Stimulated activated CD4-positive, alpha-beta T cell treated with anti-CD3 and anti-CD28 coated beads, Interleukin-4, amount 100 ng/mL, for 1 hour (primary cell): Measurements from ENCODE around the gene SORT1.
"Not testable (repeated sequence)": the region's sequence is repeated elsewhere in the genome, so short reads cannot be mapped to it uniquely, and the experiment has no call there.

Experiments used
- DNase-seq: peaks from one replicate; pipeline ENCODE4 v3.0.0-alpha.2; 2020

SORT1 gene

DNA sequence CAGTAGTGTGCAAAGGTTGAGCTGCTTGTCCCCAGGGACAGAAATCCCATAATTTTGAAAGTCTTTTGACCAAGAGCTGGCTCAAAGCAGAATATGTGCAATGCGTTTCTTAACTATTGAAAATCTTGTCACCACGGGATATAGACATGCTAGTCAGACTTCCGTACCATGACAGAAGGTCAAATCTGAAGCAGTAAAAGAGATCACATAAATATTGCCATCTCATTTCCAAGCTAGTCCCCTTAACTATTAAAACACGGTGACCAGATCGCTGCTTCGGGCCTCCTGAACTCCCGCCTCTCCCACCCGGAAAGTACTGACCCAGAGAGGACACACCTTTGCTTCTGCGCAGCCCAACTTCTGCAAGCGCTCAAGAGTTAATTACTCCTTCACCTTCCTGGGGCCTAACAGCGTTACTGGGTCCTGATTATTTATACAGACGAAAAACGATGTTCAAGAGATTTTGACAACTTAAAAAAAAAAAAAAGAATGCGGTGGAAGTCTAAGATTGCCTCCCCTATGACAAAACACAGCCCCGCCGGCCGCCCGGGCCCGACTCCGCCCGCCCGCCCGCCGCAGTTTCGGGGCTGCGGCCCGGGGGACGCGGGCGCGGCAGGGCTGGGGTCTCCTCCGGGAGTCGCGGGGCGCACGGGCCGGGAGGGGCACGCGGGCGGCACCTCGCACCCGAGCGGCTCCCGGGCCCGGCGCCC is 692 bp downstream of the SORT1 start:
- peak; percentile 3 for DNase-seq

DNA sequence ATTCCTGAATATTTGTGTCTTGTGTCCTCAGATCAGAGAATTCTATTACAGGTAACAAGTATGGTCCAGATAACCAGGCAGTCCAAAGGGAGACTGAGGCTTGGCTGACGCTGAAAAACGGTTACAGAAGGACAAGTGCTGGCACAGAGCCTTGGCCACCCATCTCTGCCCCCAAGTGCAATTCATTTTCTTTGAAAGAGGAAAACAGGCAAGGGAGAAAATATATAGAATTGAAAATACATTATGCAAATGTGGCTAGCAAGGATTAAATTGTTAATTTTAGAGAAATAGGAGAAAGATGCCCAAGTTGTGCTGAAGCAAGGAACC is 1.2 kb downstream of the SORT1 start:
- no peak for DNase-seq

DNA sequence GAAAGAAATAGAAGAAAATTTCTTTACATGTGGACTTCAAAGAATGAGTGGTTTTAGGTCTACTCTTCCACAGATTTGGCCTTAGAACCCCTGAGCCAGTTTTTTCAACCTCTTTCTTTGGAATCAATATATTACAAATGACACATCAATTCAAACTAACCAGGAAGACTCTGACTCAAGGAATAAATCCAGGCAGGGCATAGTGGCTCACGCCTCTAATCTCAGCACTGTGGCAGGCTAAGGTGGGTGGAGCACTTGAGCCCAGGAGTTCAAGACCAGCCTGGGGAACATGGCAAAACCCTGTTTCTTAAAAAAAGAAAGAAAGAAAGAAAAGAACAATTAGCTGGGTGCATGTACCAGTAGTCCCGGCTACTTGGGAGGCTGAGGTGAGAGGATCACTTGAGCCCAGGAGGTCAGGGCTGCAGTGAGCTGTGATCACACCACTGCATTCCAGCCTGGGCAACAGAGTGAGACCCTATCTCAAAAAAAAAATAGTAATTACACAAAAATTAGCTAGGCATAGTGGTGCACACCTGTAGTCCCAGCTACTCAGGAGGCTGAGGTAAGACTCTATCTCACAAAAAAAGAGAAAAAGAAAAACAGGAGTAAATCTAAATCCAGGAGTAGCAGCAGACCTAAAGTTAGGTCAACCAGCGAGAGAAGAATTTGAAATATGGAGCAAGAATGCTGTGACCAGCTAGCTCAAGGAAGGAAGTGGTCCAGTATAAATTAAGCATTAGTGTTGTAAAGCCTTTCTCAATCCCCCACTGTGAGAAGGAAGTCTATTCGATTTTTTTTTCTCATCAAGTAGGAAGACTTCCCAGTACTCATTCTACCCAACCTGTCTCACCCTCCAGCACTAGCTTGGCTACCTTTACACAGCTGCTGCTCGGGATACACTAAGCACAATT is 1.9 kb downstream of the SORT1 start:
- no peak for DNase-seq

DNA sequence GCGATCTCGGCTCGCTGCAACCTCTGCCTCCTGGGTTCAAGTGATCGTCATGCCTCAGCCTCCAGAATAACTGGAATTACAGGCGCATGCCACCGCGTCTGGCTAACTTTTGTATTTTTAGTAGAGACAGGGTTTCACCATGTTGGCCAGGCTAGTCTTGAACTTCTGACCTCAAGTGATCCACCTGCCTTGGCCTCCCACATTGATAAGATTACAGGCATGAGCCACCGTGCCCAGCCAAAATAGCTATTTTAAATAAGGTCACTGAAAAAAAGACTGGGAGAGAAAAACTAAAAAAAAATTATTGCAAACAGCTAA is 2.5 kb downstream of the SORT1 start:
- not testable (repeated sequence) for DNase-seq

DNA sequence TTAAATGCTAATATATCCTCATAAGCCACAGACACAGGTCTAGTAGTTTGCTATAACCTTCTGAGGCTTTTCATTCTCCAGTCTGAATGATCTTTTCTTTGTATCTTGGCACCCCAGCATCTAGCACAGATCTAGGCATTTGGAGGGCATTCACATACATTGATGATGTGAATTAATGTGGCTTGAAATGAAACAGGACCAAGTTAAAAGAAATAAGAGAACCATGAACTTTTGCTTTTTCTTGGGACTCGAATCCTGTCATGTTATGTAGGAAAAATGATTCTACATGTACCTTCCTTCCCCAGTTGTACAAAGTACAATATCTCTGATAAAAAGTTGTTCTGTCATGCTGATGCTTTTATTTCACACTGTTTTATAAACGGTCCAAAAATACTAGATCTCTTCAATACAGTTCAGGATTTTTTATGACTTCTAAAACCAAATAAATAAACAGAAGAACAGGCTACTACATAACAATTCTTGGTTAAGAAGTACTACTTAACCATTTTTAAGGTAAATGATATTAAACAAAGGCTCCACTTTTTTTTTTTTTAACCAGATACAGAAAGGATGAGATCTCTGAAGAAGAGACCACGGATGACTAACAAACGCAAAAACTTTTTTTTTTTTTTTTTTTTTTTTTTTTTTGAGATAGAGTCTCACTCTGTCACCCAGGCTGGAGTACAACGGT is 3.0 kb downstream of the SORT1 start:
- DNase-seq = no peak

DNA sequence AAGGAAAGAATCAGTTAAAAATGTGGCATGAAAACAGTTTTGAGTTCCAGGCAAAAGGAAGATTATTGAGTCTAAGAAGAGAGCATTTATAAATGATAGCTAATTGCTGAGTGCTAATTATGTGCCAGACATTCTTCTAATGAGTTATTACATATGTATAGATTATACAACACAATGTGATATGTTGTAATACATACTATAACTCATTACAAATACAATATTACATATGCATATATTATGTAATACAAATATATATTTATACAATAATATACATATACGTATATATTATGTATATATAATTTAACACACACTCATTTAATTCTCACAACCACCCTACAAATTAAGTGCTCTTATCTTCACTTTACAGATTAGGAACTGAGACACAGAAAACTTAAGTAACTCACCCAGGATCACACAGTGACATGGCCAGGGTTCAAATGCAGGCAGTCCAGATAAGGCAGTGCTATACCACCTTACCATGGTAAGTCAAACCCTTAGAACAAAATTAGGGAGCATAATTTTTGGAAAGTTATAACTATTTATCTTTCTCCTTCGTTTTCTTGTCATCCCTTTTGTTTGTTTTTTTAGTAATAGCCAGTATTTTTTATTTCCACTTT is 4.0 kb downstream of the SORT1 start:
- DNase-seq = no peak

DNA sequence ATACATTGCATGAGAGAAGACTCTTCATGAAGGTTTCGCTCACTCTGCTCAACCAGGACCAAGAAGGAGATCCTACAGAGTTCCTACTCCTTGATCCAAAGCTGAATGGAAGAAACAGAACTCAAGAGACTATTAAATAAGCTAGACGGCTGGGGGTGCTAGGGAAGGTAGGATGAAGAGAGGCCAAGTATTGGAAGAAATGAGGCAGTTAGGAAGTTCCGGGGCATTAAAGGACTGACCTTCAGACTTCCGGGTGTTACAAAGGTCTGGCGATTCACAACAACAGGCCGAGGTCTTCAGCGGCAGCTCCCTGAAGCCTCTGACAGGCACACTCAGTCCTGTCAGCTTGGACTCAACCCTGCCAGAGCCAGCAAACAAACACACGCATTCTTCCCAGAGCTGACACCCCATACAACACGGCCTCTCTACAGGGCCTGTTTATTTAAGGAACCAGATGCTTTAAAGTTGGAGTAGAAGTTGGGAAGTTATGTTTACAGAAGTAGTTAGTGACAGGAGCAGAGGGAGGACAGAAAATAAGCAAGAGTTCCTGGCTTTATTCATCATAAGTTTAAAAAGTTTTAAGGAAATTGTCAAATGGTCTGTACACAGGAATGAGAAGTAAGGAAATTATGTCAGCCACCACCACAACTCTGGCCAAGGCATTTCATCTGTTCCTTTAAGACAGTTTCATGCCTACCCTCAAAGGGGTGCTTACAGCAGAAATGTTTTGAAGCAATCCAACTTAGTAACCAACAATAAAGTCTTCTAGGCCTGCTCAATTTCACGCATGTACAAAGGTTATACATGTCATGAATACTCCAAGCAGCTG is 4.7 kb downstream of the SORT1 start:
- no peak for DNase-seq

DNA sequence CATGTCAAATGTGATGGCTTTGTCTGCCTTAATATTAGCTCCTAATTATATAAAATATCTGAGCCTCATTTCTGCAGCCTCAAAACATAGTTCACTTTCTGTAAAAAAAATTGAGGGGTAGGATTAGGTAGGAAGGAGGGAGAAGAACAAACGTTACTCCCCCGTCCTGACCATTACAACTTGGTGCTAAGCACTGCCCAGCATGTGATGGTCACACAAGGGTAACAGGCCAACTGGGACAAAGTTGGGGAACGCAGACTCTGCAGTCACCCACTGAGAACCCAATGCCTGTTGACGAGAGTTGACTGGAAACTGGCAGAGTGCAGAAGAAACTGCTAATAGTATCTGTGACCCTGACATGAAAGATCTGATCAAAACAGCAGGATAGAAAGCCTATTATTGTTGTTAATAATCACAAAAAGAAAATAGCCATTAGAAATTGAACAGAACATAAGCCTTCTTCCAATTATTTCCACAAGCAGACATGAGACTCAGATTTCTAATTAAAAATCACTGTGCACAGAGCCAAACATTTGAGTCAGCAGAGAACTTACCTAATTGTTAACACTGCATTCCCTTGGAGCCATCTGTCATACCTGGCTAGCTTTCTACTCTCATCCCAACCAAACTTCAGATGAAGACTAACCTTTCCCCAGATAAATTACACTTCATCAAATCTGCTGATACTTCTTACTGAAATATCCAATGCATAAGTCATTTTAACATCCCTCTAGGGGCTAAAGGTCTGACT is 5.5 kb downstream of the SORT1 start:
- DNase-seq = no peak

DNA sequence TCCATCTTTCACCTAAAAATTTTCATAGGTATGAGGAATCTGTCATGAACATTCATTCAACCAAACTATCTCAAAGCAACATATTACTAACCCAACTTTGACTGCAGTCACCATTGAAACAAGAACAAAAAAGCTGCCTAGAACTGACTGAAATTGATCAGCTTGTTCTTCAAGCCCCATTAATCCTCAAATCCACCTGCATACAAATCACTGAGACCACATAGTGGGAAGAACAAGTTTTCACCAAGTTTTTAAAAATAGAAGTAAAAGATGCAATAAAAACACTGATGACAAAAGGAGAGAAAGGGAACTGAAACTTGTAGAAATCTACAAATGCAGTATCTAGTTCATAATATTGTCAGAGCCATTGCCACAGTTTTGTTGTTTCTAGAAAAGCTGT is 6.1 kb downstream of the SORT1 start:
- DNase-seq = no peak

DNA sequence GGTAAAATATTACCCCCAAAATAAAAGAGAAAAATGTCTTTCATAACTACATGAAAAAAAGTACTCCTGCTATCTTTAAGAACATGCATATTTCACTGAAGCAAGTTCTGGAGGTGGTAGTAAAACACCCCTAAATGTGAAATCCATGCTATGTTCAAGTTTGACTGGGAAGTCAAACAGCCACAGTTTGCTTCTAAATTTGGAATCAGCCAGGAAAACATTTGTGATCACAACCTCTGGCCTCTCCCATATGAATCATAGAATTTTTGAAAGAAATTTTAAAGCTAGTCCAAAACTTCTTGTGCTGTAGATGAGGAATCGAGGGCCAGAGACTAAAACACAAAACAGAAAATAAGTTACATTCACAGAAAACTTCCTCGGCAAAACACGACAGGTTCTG is 6.6 kb downstream of the SORT1 start:
- DNase-seq = no peak

DNA sequence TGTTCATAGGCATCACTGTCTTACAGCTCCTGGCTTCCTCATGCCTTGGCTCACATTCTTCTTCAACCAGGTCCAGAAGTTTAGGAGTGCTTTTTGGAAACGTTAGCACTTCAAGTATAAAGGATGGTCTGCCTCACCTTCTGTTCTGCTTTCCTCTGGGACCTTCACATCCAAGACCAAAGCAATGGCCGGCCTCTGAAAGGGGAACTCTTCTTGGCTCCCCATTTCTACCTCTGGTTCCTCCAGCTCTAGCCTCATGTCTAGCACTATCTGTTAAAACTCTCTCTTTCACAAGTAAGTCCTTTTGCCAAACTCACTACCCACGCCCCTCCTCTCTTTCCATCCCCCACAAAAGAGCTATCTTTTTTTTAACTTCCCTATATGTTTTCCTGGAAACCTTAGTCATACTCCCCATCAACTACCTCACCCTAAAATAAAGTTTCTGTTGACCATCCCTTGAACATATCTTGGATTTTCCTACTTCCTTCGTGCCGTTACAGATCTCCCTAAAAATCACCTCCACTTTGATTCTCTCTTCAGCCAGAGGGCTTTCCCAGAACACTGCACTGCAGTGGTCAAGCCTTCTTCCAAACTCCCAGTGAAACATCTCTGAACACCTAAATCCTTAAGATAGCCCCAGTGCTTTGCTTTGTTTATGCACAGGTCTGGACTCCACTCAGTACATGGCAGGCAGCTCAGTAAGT is 7.9 kb downstream of the SORT1 start:
- no peak for DNase-seq

DNA sequence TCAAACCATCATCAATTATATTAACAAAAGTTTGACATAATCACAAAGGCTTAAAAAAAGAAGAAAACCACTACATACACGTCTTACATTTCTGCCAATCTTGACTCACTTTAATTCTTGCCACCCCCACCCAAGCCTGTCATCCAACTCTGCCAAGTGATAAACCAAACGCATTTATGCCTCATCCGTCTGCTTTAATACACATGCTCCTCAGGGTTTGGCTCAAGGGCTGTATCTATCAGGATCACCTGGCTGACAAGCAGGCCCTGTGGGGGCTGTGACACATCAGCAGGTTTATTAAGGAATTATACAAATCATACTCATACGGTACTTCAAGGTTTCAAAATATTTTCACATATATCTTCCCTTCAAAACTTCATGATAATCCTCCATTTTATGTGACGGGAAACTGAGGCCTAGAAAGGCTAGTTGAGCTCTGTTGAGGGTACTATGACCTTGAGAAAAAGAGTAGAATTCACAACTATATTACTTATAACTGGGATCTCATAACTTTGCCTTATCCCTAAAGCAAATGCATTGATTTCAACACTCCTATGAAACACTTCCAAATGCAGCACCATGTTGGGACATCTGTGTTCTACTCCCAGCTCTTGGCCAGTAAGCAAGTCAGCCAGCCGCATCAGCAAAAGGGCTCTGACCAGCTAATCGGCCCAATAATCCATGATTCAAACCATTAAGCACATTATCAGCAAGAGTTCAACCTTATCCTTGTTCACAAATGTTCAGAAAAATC is 8.7 kb downstream of the SORT1 start:
- no peak for DNase-seq

DNA sequence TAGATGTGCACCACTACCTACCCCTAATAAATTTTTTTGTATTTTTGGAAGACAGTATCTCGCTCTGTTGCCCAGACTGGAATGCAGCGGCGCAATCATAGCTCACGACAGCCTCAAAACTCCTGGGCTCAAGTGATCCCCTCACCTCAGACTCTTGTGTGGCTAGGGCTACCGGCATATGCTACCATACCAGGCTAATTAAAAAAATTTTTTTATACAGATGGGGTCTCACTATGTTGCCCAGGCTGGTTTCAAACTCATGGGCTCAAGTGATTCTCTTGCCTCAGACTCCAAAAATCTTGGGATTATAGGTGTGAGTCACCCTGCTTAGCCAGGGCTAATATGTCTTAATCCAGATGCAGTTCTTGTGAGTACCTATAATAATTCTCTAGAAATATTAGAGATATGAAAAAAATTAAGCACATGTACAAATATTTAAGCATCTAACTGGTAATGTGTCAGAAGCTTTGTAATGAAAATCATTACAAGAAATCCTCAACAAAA is 9.5 kb downstream of the SORT1 start:
- no peak for DNase-seq

DNA sequence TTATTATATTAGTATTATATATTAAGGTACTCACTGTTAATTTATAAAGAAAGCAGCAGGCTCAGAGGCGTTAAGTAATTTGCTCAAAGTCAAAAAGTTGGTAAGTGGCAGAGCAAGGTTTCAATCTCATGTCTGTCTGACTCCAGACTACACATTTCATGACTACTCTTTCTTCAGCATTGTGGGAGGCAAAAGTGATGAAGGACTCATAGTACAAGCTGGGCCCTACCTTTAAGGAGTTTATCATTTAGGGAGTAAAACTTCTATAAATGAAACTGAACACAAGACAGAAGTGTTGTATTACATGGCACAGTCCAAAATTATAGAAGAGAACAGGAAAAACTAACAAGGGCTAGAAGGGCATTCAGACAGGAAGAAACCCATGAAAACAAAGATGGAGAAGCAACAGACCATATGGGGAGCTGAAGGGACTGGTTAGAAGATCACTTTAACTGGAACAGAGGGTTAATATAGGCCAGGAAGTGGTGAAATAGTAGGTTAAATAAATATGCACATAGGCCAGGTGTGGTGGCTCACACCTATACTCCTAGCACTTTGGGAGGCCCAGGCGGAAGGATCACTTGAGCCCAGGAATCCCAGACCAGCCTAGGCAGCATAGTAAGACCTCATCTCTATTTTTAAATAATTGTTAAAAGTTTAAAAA is 11.5 kb downstream of the SORT1 start:
- no peak for DNase-seq

DNA sequence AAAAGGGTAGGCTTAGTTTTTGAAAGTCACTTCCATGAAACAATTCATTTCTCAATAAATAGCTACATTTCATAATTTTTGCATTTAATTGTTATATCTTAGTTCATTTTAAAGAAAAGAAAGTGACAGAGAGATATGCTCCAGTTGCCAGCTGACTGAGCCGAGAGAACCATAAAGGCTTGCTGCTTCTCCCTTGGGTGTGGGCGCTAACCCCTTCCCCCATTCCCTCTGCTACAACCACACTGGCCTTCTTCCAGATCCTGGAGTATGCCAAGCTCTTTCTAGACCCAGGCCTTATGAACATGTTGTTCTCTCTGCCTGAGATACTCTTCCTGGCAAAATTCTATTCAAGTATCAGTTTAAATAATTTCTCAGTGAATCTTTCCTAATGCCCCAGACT is 12.3 kb downstream of the SORT1 start:
- no peak for DNase-seq

DNA sequence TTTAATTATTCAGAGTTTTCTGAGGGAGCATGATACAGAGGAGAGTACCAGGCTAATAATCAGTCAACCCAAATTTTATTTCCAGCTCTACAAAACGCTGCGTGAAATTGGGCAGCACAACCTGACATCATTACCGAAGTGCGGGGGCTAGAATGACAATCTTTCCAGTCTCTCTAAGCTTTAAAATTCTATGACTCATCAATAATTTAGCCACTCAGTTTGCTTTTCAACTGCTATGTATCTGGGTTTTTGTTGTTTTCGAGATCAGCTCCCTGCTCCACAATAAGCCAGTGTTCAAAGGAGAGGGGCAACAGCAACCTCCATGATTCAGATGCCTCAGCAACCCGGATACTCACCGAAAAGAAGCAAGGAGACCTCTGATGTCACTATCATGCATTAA is 13.9 kb downstream of the SORT1 start:
- no peak for DNase-seq

DNA sequence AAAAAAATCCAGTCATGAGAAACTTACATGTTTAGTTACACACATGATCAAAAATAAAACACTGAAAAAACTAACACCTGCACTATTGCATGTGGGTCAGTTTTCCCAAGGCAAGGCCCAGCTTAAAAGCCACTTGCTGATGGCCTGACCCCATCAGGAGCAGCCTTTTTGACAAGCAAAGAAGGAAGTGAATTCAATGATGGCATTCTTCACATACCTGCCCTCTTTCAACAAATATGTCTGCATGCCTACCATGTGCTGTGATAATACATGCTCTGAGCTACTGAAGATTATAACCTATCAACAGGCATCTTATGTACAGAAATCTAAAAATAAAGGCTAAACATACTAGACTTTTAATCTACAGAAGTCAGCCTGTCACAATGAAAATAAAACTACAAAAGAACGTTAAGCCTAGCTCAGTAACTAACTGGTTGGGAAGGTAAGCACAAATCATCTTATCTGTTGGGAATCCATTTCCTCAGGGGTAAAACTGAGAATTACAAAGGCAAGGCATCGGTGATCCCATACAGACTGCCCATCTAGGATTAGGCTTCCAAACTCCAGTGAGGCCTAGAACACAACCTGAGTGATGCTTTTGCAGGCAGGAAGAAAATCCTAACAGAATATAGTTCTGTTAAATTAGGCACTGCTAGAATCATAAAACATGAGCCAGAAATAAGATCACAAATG is 14.5 kb downstream of the SORT1 start:
- no peak for DNase-seq

DNA sequence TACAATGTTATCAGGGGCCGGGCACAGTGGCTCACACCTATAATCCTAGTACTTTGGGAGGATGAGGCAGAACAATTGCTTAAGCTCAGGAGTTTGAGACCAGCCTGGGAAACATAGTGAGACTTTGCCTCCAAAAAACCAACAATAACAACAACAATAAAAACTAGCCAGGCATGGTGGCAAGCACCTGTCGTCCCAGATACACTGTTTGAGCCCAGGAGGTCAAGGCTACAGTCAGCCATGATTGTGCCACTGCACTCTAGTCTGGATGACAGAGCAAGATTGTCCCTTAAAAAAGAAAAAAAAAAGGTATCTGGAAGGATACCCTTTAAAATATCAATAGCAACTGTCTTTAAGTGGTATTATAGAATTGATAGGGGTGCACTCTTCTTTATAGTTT is 16.1 kb downstream of the SORT1 start:
- no peak for DNase-seq

DNA sequence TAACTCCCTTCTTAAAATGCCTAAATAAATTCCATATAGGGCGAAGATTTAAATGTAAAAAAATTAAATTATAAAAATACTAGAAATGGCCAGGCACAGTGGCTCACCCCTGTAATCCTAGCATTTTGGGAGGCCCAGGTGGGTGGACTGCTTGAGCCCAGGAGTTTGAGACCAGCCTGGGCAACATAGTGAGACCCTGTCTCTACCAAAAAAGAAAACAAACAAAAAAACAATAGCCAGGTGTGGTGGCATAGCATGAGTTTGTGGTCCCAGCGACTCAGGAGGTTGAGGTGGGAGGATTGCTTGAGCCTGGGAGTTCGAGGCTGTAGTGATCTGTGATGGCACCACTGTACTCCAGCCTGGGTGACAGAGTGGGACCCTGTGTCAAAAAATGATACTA is 17.8 kb downstream of the SORT1 start:
- no peak for DNase-seq
